ENCODE results near the gene DAZAP1.

DNA sequence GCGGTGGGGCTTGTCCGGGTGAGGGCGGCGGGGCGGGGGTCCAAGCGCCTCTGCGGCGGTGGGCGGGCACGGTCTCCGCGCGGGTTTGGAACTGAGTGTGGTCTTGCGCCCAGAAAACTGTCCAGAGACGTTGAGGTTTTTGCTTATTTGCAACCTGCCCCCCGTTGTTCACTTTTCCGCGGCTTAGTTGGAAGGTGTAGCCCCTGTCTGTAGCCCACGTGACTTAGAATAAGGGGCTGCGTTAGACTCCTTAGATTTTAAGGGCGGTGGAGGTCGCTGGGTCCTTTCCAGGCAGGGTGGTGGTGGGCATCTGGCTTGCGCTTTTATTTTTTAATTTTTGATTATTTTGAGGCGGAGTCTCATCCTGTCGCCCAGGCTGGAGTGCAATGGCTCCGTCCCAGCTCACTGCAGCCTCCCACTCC lies 31.6 kb downstream of the DAZAP1 start:
- TF ChIP-seq, protein P1, sequence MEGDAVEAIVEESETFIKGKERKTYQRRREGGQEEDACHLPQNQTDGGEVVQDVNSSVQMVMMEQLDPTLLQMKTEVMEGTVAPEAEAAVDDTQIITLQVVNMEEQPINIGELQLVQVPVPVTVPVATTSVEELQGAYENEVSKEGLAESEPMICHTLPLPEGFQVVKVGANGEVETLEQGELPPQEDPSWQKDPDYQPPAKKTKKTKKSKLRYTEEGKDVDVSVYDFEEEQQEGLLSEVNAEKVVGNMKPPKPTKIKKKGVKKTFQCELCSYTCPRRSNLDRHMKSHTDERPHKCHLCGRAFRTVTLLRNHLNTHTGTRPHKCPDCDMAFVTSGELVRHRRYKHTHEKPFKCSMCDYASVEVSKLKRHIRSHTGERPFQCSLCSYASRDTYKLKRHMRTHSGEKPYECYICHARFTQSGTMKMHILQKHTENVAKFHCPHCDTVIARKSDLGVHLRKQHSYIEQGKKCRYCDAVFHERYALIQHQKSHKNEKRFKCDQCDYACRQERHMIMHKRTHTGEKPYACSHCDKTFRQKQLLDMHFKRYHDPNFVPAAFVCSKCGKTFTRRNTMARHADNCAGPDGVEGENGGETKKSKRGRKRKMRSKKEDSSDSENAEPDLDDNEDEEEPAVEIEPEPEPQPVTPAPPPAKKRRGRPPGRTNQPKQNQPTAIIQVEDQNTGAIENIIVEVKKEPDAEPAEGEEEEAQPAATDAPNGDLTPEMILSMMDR (IDR thresholded peaks at IDR 0.05), result no peak
- no peak for TF ChIP-seq POLR2A (IDR thresholded peaks at IDR 0.05)
